HG03521 (cell line): Measurements from ENCODE around the gene SCFD2.
"Not testable (repeated sequence)": the region's sequence is repeated elsewhere in the genome, so short reads cannot be mapped to it uniquely, and the experiment has no call there.

ENCODE experiments used
- ATAC-seq: cut with Tn5 transposase; IDR thresholded peaks from one replicate; pipeline ENCODE4 v1.9.1; 2021; ENCODE audit warnings: mild to moderate bottlenecking, moderate library complexity; ENCODE audit not compliant: unreplicated experiment

Gene SCFD2

DNA sequence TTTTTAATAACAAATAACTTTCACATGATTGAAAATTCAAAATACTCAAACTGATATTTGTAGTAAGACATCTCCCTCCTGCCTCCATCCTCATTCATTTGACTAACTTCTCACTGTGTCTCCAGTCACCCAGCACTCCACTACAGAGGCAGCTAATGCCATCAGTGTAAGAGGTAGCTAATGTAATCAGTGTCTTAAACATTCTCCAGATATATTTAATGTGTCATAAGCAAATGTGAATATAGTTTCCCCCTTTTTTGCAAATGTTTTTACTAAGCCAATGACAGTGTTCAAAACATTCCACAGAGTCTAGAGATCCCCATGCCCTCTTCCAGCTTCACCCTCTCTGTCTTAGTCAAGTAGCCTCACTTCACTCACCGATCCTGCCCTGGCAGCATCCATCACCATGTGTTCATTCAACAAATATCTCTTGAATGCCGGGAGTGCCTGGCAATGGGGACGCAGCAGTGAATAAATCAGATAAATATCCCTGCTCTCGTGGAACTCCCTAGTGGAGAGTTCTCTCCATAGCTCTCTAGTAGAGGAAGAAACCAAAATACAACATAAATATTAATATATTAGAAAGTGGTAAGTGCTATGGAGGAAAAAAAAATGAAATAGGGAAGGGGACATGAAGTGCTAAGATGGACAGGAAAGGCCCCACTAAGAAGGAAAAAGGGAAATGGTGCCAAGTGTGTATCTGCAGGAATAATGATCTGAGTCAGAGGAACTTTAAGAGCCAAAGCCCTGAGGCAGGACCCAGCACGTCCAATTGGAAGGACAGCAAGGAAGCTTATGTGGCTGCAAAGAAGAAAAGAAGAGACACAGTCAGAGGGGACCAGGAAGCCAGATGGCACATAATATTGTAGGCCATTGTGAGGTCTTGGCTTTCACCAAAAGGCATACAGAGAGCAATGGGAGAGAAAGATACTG lies 18.7 kb downstream of the SCFD2 start:
- ATAC-seq, result no peak

DNA sequence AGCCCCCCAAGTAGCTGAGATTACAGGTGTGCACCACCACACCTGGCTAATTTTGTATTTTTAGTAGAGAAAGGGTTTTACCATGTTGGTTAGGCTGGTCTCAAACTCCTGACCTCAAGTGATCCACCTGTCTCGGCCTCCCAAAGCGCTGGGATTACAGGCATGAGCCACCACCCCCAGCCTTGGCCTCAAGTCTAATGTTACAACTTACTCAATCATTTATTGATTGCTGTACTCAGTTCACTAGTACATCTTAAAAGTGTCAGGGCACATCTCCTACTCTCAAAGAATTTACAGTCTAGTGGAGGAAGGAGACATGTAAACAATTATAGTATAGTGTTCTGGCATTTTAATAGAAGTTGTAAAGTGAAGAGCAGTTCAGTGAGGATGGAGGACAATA lies 19.5 kb downstream of the SCFD2 start:
- not testable (repeated sequence) for ATAC-seq

DNA sequence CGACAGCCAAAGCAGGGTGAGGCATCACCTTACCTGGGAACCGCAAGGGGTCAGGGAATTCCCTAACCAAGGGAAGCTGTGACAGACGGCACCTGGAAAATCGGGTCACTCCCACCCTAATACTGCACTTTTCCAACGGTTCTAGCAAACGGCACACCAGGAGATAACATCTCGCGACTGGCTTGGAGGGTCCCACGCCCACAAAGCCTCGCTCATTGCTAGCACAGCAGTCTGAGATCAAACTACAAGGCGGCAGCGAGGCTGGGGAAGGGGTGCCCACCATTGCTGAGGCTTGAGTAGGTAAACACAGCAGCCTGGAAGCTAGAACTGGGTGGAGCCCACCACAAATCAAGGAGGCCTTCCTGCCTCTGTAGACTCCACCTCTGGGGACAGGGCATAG lies 25.7 kb downstream of the SCFD2 start:
- not testable (repeated sequence) for ATAC-seq

DNA sequence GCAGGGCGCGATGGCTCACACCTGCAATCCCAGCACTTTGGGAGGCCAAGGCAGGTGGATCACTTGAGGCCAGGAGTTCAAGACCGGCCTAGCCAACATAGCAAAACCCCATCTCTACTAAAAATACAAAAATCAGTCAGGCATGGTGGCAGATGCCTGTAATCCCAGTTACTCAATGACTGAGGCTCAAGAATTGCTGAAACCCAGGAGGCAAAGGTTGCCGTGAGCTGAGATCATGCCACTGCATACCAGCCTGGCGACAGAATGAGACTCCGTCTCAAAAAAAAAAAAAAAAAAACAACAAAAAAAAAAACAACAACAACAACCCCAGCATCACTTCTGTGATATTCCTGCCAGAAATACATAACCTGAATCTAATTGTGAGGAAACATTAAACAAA lies 30.9 kb downstream of the SCFD2 start:
- not testable (repeated sequence) for ATAC-seq

DNA sequence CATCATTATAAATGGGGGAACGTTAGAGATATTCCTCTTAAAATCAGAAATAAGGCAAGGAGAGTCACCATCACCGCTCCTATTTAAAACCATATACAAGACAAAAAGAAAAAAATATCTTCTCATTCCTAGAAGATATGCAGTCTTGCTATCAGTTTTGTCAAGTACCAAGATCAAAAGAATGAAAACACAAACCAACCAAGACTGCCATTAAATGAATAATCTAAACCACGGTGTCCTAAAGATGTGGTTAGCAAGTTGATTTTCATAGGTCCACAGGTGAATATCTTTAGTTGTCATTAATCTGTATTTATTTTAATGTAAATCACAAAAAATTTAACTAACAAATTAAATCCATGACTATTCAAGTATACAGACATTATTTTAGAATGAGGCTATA lies 39.3 kb downstream of the SCFD2 start:
- no peak for ATAC-seq

DNA sequence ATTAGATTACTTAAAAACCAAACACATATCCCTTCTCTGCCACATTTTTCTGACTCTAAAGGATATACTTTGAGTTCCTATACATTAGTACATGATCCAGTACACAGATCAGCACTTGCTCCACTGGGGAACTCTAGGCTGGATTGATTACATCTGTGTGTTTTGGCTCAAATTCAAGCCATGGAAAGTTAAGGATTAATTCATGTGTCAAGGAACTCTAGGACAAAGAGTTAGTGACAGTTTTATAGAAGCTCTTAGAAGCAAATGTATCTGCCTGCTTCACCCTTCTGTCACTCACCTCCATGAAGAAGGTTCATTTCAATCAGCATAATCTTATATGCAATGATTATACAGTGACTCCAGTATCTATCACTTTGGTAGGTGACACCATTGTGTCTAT lies 43.2 kb downstream of the SCFD2 start:
- ATAC-seq, result no peak

DNA sequence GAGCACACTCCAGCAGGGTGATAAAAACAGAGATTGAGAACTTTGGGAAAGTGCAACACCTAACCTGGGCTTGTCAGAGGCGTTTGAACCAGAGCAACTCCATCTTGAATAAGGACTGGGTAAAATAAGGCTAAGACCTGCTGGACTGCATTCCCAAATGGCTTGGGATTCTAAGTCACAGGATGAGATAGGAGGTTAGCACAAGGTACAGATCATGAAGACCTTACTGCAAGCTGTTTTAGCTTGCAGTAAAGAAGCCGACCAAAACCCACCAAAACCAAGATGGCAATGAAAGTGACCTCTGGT lies 43.9 kb downstream of the SCFD2 start:
- no peak for ATAC-seq

DNA sequence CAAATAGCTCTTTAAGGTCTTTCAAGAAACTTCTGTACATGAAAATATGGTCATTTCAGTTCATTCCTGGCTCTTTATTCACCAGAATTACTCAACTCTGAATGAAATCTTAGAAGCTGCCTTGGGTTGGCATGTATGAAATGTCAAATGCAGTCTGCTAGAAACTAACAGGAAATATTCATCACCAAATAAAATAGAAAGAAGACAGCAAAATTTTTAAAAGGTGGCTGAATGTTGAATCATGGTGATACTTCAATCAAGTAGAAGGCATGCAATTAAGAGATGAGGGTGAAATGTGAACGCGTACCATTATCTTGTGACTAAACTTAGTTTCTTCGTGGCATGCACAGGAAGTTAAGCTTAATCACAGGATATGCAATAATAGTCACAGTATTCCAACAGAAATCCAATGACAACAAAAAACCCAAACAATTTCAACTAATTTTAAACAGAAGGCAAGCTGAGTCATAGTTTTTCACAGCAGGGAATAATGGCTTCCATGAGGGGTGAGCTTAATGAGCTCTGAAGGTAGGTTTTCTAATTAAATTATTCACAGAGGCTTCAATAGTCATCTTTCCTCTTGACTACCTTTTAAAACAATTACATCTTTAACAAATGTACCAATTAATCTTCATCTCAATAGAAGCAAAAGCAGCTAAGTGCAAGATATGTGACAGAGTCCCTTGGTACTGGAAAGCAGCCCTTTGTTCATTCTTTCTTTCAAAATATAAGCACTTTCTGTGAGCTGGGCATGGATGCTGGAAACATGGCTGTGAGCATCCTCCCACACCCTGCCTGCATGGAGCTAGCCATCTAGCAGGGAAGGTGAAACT lies 44.5 kb downstream of the SCFD2 start:
- ATAC-seq, result no peak

DNA sequence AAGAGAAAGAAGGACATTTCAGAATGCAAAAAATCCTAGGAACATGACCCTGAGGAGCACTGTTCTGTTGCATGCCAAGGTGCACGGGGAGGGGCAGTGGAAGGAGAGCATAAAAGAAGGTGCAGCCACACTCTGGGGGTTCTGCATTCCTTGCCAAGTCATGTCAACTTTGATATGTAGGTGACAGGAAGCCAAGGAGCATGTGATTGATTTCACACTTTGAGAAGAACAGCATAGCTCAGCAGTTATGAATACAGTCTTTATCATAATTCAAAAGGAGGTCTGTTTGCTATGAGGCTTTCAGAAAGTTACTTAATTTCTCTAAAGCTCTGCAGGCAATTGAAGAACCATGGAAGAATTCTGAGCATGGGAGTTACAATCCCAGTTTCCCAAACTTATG lies 50.6 kb downstream of the SCFD2 start:
- no peak for ATAC-seq

DNA sequence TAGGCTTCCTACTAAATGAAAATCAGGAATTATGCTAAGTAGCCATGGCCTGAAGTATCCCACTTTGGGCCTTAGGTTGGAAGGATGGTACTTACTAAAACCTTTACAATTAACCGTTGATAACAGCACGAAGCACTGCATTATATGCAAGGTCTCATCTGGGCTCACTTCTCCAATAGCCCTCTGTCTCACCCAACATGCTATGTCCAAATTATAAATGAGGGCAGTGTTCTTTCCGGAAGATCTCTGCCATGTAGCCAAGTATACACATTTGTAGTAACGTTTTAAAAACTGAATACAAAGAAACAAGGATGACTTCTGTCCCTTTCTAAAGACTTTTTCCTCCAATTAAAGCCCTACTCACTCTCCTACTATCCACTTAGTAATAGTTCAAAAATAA lies 51.6 kb downstream of the SCFD2 start:
- no peak for ATAC-seq

DNA sequence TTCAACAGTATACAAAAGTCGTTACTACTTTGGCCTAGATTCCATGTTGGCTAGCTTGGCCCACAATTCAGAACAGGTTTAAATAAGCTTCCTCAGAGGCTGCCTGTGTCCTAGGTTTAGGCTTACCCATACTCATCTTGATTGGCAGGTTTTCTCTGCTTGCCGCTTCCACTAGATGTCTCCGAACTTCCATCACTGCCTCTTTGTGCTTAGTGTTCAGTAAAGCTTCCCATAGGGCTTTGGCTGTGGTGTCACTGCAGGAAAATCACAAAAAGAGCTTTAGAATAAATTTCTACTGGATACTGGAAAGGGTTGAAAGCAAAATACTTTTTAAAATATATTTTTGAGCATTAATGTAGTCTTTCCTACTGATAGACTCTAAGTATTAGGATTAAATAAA lies 52.4 kb downstream of the SCFD2 start:
- no peak for ATAC-seq

DNA sequence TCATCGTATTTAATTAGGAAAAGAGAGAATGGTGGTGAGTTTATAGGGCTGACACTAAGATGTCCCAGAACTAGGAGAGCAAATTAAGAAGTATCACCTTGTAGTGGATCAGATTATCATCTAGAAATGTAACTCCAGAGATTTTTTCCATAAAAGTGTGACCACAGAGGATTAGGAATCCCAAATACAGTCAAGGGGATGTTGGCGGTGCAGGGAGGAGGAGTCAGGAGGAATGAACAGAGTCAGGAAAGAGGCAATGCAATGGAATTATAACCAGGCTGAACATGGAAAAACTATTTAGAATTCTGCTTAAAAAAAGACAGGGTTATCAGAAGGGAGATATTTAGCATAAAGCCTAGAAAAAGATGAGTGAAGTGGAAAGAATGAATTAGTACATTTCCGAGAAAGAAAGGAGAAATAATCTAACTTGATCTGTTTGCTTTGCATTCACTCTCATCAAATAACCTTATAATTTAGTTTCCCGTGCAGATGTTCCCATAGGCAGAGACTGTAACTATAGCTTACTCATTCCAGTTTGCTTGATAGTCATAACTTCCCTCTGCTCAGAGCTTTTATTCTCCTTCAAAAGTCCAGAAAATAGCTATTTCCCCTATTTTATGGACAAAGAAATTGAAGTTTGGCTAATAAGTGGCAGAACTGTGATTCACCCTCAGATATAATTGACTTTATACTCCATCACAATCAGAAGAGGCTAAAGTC lies 56.4 kb downstream of the SCFD2 start:
- no peak for ATAC-seq

DNA sequence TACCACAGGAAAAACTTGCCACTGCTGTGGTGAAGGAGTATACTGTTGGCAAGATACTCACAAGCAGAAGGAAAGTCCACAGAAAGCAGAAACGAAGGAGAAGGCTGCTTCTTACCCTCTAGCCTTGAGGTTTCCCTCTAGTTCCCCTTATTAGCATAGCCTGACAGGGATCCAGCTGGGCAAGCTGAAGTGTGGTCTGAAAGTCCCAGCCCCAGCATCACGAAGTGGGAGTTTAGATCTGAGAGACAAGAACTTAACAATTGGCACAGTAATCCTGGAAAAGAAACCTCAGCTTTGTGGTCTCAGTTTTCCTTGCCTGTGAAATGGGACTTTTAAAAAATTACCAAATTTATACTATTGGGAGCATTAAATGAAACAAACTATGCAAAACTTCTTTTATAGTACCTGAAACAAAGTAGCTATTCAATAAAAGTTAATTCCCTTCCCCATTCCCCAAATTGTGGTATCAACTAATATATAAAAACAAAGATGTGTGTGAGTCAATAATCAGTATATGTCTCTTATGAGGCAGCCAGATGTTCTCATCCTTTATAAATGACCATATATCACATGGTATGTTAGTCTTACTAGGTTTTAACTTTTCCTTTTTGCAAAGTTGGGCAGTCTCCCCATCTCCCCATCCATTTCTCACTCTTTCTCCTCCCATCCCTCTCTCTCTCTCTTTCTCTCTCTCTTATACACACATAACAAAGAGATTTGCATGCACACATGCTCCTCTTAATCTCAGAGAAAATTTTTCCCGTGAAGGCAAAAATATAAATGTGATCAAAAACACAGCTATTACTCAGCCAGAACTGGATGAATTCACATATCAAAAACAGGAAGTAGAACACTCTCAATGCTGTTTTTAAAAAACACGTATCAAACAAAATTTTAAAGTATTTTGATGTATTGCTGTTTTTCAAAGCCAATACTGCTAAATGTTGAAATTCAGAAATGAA lies 57.8 kb downstream of the SCFD2 start:
- peak; percentile 55 for ATAC-seq

DNA sequence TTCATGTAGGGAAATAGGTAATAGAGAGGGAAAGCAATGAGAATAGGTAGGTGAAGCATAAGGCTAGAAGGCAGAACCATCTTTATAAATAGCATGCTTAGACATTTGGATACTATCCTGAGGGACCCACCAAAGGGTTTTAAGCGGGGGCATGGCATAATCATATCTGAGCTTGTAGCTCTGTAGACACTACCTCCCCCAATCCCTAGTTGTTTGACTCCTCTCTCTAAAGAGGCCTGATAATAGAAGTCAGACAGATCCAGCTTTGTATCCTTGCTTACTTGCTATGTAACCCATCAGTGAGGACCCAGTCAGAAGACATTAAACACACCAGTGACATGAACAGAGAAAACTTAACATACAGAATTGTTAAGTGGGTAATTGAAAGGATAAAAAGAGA lies 58.7 kb downstream of the SCFD2 start:
- no peak for ATAC-seq

DNA sequence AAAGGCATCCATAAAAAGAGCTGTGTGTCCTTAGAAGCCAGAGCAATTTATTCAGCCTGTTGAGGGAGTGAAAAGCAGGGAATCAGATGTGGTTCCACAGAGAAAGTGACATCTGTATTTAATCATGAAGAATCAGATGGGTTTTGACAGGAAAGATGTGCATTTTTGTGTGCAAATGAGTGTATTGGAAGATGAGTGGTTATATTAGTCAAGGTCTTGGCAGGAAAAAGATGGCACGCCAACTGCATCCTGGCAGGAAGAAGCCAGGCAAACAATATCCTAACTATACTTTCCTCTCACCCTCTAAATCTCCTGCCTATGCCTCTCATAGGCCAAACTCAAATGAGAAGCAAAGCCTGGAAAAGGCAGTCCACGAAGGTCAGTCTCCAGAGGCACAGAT lies 59.1 kb downstream of the SCFD2 start:
- no peak for ATAC-seq

DNA sequence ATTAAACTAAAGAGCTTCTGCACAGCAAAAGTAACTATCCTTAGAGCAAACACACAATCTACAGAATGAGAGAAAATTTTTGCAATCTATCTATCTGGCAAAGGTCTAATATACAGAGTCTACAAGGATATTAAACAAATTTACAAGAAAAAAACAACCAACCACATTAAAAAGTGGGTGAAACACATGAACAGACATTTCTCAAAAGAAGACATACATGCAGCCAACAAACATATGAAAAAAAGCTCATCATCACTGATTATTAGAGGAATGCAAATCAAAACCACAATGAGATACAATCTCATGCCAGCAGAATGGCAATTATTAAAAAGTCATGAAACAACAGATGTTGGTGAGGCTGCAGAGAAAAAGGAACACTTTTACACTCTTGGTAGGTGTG lies 73.7 kb downstream of the SCFD2 start:
- ATAC-seq, result not testable (repeated sequence)

DNA sequence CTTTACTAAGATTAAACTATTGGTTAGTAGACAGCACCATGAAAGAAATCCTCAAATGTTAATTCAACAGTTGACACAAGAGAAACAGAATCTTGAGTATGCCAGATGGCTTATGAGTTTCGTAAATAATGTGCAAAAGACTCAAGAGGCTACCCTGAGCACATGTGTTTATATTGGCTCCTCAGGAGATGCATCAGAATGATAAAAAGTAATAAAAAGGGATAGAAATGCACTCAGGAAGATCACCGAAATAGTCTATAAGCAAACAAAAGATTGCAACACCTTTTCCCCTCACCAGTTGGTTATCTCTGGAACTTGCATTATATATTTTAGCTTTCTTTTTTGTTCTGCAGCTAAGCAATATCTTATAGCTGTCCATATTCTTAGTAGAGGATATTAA lies 84.4 kb downstream of the SCFD2 start:
- ATAC-seq, result no peak

DNA sequence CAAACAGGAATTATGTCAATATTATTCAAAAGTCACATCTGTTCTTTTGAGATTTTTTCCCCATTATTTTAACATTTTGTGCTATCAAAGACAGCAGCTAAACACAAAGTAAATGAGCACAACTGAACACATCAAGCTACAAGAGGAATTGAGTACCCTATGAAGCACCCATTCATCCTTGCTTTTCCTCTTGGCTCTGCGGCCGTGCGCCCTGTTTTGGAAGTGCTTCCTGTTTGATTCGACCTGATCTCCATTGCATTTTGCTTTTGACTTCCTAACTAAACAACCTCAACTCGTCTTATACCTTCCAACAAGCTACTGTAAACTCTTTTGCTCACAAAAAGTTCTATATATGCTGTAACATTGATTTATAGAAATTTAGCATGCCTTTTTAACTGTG lies 85.0 kb downstream of the SCFD2 start:
- no peak for ATAC-seq

DNA sequence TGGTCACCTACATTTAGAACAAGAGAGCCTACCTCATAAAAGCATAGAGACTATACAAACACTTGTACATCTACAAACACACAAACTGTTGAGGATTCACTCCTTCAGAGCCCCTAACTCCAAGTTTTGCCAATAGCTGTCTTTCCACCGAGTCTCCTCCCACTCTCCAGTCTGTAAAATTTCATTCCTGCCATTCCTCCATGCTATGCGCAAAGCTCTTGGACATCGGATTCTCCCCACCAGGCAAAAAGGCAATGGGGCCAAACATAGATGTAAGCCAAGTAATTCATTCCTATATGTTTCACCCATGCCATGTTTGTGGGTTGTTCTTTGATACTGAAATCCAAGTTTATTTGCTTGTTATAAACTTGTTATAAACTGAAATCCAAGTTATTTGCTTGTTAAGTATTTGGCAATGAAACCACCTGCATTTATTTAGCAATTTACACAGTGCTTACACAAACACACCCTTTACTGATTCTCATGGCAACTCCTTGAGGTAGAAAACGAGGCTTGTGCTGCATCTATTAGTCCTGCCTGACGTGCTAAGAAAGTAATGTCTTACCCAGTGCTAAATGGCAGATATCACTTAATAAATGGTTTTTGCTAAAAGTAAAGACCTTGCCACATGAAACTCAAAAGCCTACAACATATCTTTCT lies 91.1 kb downstream of the SCFD2 start:
- no peak for ATAC-seq

DNA sequence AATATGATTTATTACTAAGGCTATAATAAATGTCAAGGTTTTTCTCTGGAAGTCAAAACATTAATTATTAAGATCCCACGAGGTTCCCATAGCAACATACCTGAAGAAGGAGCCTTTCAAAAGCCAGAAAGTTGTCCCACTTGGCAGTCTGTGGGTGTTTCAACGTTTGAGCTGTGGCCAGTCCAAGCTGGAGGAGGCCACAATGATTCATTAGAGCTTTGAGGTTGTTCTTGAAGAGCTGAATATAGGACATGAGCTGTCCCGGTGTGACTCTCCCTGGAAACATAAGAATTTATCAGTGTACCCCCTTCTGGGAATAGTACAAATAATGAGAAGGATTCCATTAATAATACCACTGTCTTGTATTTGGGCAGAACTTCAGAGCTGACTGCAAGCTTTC lies 92.1 kb downstream of the SCFD2 start:
- no peak for ATAC-seq
